ENCODE data around the gene OTOL1. TPM values are rescaled to one million over a fixed set of nuclear protein-coding genes. Genes with fewer than 3 reads are reported as not detected.

Gene OTOL1
- total RNA-seq = not detected in 2 replicates
- polyA plus RNA-seq = not detected in 2 replicates
- polyA plus RNA-seq (2011; cell fraction: cytosol; rRNA removed) = not detected in 2 replicates
- polyA plus RNA-seq (2011; cell fraction: nucleus; rRNA removed) = not detected in 2 replicates
- polyA plus RNA-seq (2012) = not detected in 2 replicates
- polyA minus RNA-seq = not detected in 2 replicates
- not detected for polyA minus RNA-seq (2011; cell fraction: cytosol; rRNA and poly(A)+ RNA removed)
- polyA minus RNA-seq (2011; cell fraction: nucleus; rRNA and poly(A)+ RNA removed) = not detected in 2 replicates
- Bru-seq, nascent RNA = not detected
- BruChase-seq, experiment 1, labeled RNA remaining after a 6-hour chase = percentile 10 among the genes with signal in this experiment
- percentile 14 among the genes with signal in this experiment for BruChase-seq, experiment 2, labeled RNA remaining after a 2-hour chase
- long read RNA-seq = 0 reads

GRCh38 chr3:161496508-161496907 is at the start of gene OTOL1:
Gene OTOL1 (plus strand): TSS chr3:161496808. CDS start chr3:161496808, 0 bp downstream.
- Histone ChIP-seq H4K20me1 (replicated peaks; ENCODE audit: control insufficient read depth, extremely low read depth, insufficient read depth, low read length) (no peaks in the 10 kb centered on the region), H3K9me3 (replicated peaks; ENCODE audit: control insufficient read depth, insufficient read depth, low read length) (no peaks in the 10 kb centered on the region), H3K27ac (ENCODE audit: insufficient read depth, low read depth, low read length) (no peak within 1 kb of the TSS), H3K9me1 (replicated peaks; ENCODE audit: control insufficient read depth, extremely low read depth, insufficient read depth, low read length) (no peaks in the 10 kb centered on the region), H3K4me2 (ENCODE audit: insufficient read depth, low read length) (no peak within 1 kb of the TSS), H3K36me3 (ENCODE audit: control insufficient read depth in 2 of 2, extremely low read depth in 1 of 2, insufficient read depth in 2 of 2, low read length in 2 of 2) (no peaks in the 10 kb centered on the region), H3K4me1 (ENCODE audit: control insufficient read depth, extremely low read depth, insufficient read depth, low read length) (no peaks in the 10 kb centered on the region), H3K27me3 (ENCODE audit: control insufficient read depth in 2 of 2, insufficient read depth in 2 of 2, low read length in 2 of 2) (no peaks in the 10 kb centered on the region), H3K9ac (replicated peaks; ENCODE audit: extremely low read depth, insufficient read depth, low read length) (no peak within 1 kb of the TSS), H2AFZ (ENCODE audit: low read depth, low read length) (no peak within 1 kb of the TSS), H3K79me2 (ENCODE audit: control insufficient read depth, insufficient read depth, low read length) (no peaks in the 10 kb centered on the region), H3K4me3 (replicated peaks in 1 of 3; ENCODE audit: insufficient read depth in 1 of 3, low read depth in 1 of 3, low read length in 3 of 3) (no peak within 1 kb of the TSS)
- DNase-seq (ENCODE audit: low read depth, low spot score) (no peak), FAIRE-seq (no peak)
- ChIA-PET CTCF (no interaction called here), POLR2A (no interaction called here)
- intact Hi-C loops (cut with micrococcal nuclease) (no loop called here), dilution Hi-C loops (cut with MboI; ENCODE audit: extremely low pct_ligation_motif_present, low sequenced_read_pairs) (no loop called here)
- TF ChIP-seq, protein P1, sequence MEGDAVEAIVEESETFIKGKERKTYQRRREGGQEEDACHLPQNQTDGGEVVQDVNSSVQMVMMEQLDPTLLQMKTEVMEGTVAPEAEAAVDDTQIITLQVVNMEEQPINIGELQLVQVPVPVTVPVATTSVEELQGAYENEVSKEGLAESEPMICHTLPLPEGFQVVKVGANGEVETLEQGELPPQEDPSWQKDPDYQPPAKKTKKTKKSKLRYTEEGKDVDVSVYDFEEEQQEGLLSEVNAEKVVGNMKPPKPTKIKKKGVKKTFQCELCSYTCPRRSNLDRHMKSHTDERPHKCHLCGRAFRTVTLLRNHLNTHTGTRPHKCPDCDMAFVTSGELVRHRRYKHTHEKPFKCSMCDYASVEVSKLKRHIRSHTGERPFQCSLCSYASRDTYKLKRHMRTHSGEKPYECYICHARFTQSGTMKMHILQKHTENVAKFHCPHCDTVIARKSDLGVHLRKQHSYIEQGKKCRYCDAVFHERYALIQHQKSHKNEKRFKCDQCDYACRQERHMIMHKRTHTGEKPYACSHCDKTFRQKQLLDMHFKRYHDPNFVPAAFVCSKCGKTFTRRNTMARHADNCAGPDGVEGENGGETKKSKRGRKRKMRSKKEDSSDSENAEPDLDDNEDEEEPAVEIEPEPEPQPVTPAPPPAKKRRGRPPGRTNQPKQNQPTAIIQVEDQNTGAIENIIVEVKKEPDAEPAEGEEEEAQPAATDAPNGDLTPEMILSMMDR (IDR thresholded peaks at IDR 0.05; ENCODE audit: extremely low read depth in 1 of 2, insufficient read depth in 1 of 2, low read depth in 1 of 2, low read length in 2 of 2) = no peak
- TF ChIP-seq POLR2A (IDR thresholded peaks at IDR 0.05; ENCODE audit: low read depth, low read length) = no peak
- no peak for TF ChIP-seq FOS (IDR thresholded peaks at IDR 0.05; ENCODE audit: borderline replicate concordance, insufficient read depth, low read length)
- TF ChIP-seq POLR2AphosphoS5 (IDR thresholded peaks at IDR 0.05; ENCODE audit: insufficient read depth, low read depth, low read length) = no peak
- TF ChIP-seq JUN (IDR thresholded peaks at IDR 0.05; ENCODE audit: borderline replicate concordance, insufficient read depth, insufficient read length, low read depth) = no peak
- TF ChIP-seq GATA2 (IDR thresholded peaks at IDR 0.05; ENCODE audit: insufficient read depth, insufficient read length, low read depth, low read length) = no peak
- no peak for TF ChIP-seq EZH2 (IDR thresholded peaks at IDR 0.05; ENCODE audit: borderline replicate concordance, low read depth, low read length, severe bottlenecking)
- TF ChIP-seq, protein P2, sequence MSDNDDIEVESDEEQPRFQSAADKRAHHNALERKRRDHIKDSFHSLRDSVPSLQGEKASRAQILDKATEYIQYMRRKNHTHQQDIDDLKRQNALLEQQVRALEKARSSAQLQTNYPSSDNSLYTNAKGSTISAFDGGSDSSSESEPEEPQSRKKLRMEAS (IDR thresholded peaks at IDR 0.05; ENCODE audit: insufficient read depth, insufficient read length) = no peak
- TF ChIP-seq MYC (IDR thresholded peaks at IDR 0.05; ENCODE audit: low read depth, low read length) = no peak
- no TSS peak for BruUV-seq (replicated peaks)

Measured in endothelial cell of umbilical vein (primary cell).